DND-41 (cell line): ENCODE data around the gene HTR3B.

Source experiments
- CTCF ChIP-seq: IDR thresholded peaks from 2 replicates; pipeline ENCODE4 v1.5.1; 2012; ENCODE audit warnings: borderline replicate concordance, low read length, moderate library complexity, mild to moderate bottlenecking; ENCODE audit not compliant: poor library complexity, severe bottlenecking; ENCODE audit errors: extremely low read depth
- EZH2 ChIP-seq: IDR thresholded peaks from 3 replicates; pipeline ENCODE4 v1.6.1; 2012; ENCODE audit warnings: borderline replicate concordance, low read depth, mild to moderate bottlenecking, moderate library complexity, low read length, inconsistent platforms; ENCODE audit not compliant: severe bottlenecking

DNA sequence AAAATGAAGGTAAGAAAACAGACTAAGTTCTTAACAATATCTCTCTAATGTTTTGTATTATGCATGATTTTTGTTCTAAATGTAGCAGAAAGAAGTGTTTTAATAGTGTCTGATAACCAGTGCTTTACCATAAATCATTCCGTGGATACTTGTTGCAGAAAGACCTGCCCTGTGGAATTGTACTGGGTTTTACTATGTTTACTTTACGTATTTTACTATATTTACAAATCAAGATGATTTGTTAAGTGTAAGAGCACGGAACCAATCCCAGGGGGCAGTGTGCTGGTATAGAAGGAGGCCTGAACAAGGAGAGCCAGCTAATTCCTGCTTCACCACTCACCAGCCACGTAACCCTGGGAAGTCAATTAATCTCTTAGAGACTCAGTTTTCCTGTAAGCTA lies 1.4 kb downstream of the HTR3B start:
- TF ChIP-seq CTCF = no peak
- TF ChIP-seq EZH2 = no peak
